Right ventricle myocardium superior (tissue), 1 donor: ENCODE results near the gene S100A8. TPM values are rescaled to one million over a fixed set of nuclear protein-coding genes. Genes with fewer than 3 reads are reported as not detected.
"Not testable (repeated sequence)": the region's sequence is repeated elsewhere in the genome, so short reads cannot be mapped to it uniquely, and the experiment has no call there.

Experiments used
- ATAC-seq: fragments of 200-7000 bp; cut with Tn5 transposase; one replicate; pipeline ENCODE4 v1.9.1; 2020; ENCODE audit warnings: mild to moderate bottlenecking; ENCODE audit not compliant: poor library complexity
- DNase-seq: peaks from one replicate; pipeline ENCODE4 v3.0.0-alpha.2; 2020
- intact Hi-C: fragments of 100-400 bp; cut with DNase I; formaldehyde crosslinking; loops from one replicate; pipeline ENCODE4 v1.11.2; 2022
- total RNA-seq: library from RNA; stranded (reverse); fragmentation: NEBNext Ultra II Directional; extraction: Animal tissue kit (Norgen Biotek cat#: 25700); gene quantifications from one replicate; pipeline ENCODE4 v1.2.1, GENCODE V29; 2021
- donor health status: DM: no; HTN: yes; CAD: no; lungs with severe emphysema.

Gene S100A8
- total RNA-seq, 1 donor from 2014 or later = 42.5 TPM

- intact Hi-C loops = no loop called here
- peak; percentile 81 for DNase-seq
- ATAC-seq = peak; percentile 58
These were observed 35.3 kb downstream of the S100A8 start for GRCh38 chr1:153355445-153356071.

- intact Hi-C loops = no loop called here
- ATAC-seq = no peak
- DNase-seq = no peak
These were observed 36.2 kb downstream of the S100A8 start for GRCh38 chr1:153354515-153355193.

GRCh38 chr1:153353226-153353947 is 37.5 kb downstream of the S100A8 start:
- intact Hi-C loops = loop anchor here (2.0 kb wide), 1 partner anchor 141 kb away; no protein-coding TSS in a partner anchor
- ATAC-seq (no peak), DNase-seq (no peak)

GRCh38 chr1:153352523-153352922 is 38.4 kb downstream of the S100A8 start:
- intact Hi-C loops = loop anchor here (2.0 kb wide), 1 partner anchor 142 kb away; no protein-coding TSS in a partner anchor
- ATAC-seq (peak; percentile 81), DNase-seq (peak; percentile 79)

GRCh38 chr1:153350321-153350957 is 40.4 kb downstream of the S100A8 start:
- ATAC-seq (no peak), DNase-seq (no peak)
- intact Hi-C loops = no loop called here

GRCh38 chr1:153349363-153350320 is 41.2 kb downstream of the S100A8 start:
- intact Hi-C loops = no loop called here
- no peak for ATAC-seq
- DNase-seq = no peak

GRCh38 chr1:153348511-153349362 is 42.1 kb downstream of the S100A8 start, which contains the start of gene PGLYRP4:
PGLYRP4 (minus strand) TSS chr1:153348841; CDS start chr1:153347932, 909 bp downstream.
- intact Hi-C loops = no loop called here
- ATAC-seq (no peak), DNase-seq (no peak)

- ATAC-seq (no peak), DNase-seq (no peak)
- intact Hi-C loops = no loop called here
These were observed 43.0 kb downstream of the S100A8 start for GRCh38 chr1:153347856-153348255.

GRCh38 chr1:153347049-153347448 is 43.8 kb downstream of the S100A8 start:
- DNase-seq, intact Hi-C loops, ATAC-seq: not testable (repeated sequence)

- intact Hi-C loops = no loop called here
- no peak for ATAC-seq
- no peak for DNase-seq
These were observed 44.7 kb downstream of the S100A8 start for GRCh38 chr1:153346077-153346723.

- DNase-seq = no peak
- intact Hi-C loops = no loop called here
- no peak for ATAC-seq
These were observed 45.4 kb downstream of the S100A8 start for GRCh38 chr1:153345187-153346076.

GRCh38 chr1:153344718-153345025 is 46.2 kb downstream of the S100A8 start:
- DNase-seq = no peak
- ATAC-seq = peak; percentile 36
- intact Hi-C loops = no loop called here

- intact Hi-C loops = no loop called here
- ATAC-seq = no peak
- no peak for DNase-seq
These were observed 46.8 kb downstream of the S100A8 start for GRCh38 chr1:153343811-153344717.

- DNase-seq (no peak), ATAC-seq (no peak)
- intact Hi-C loops = no loop called here
These were observed 47.7 kb downstream of the S100A8 start for GRCh38 chr1:153343040-153343681.

GRCh38 chr1:153342178-153342577 is 48.7 kb downstream of the S100A8 start:
- no peak for DNase-seq

More at GRCh38 chr1:153342178-153342577, 48.7 kb downstream of the S100A8 start:
- no peak for ATAC-seq
- intact Hi-C loops = no loop called here
